Retinal pigment epithelial cell (primary cell): Measurements from ENCODE around the gene XKR7.

Source experiments
- DNase-seq: peaks from one replicate; pipeline ENCODE4 v3.0.0-alpha.2; 2010; ENCODE audit warnings: low read depth
- H3K4me3 ChIP-seq: 2 replicates; pipeline ENCODE4 v1.5.1; 2011; ENCODE audit warnings: mild to moderate bottlenecking, low read length, control low read depth, moderate library complexity
- TF ChIP-seq, protein P1 (sequence below): conservative IDR thresholded peaks from 2 replicates; pipeline ENCODE4 v1.5.1; 2011; ENCODE audit warnings: low read depth, low read length, control low read depth, inconsistent platforms

The XKR7 gene

DNA sequence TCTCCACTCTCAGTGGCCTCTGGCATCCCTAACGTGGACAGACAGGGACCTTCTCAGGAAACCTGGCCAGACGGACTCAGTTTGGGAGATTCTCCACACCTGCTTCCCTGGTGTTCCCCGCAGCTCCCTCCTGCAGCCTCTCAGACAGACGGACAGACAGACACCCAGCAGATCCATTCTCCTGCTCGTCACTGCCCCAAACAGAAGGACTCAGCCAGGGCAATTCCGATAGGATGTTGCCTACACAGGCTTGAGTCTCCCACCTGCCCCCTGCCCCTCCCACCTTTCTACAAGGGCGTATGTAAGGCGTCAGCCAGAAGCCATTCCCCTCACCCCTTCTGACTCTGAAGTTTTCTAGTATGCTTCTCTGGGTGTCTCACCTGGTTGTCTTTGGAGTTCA, 42.7 kb downstream of the XKR7 start:
- no peak overlapping the region for H3K4me3 ChIP-seq
- DNase-seq: no peak
- TF ChIP-seq, protein P1, sequence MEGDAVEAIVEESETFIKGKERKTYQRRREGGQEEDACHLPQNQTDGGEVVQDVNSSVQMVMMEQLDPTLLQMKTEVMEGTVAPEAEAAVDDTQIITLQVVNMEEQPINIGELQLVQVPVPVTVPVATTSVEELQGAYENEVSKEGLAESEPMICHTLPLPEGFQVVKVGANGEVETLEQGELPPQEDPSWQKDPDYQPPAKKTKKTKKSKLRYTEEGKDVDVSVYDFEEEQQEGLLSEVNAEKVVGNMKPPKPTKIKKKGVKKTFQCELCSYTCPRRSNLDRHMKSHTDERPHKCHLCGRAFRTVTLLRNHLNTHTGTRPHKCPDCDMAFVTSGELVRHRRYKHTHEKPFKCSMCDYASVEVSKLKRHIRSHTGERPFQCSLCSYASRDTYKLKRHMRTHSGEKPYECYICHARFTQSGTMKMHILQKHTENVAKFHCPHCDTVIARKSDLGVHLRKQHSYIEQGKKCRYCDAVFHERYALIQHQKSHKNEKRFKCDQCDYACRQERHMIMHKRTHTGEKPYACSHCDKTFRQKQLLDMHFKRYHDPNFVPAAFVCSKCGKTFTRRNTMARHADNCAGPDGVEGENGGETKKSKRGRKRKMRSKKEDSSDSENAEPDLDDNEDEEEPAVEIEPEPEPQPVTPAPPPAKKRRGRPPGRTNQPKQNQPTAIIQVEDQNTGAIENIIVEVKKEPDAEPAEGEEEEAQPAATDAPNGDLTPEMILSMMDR: no peak

DNA sequence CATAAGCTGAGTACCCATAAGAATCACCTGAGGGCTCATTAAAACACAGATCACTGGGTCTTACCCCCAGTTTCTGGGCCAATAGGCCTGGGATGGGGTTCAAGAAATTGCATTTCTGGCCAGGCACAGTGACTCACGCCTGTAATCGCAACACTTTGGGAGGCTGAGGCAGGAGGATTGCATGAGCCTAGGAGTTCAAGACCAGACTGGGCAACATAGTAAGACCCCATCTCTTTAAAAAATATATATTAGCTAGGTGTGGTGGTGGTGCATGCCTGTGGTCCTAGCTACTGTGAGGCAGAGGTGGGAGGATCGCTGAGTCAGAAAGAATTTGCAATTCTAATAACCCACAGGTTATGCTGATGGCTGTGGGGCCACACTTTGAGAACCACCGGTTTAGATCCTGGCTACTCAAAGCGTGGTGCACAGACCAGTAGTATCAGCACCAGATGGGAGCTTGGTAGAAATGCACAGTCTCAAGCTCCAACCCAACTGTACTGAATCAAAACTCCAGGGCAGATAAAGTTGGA, 44.3 kb downstream of the XKR7 start:
- no peak overlapping the region for H3K4me3 ChIP-seq
- TF ChIP-seq, protein P1: no peak
- no peak for DNase-seq

DNA sequence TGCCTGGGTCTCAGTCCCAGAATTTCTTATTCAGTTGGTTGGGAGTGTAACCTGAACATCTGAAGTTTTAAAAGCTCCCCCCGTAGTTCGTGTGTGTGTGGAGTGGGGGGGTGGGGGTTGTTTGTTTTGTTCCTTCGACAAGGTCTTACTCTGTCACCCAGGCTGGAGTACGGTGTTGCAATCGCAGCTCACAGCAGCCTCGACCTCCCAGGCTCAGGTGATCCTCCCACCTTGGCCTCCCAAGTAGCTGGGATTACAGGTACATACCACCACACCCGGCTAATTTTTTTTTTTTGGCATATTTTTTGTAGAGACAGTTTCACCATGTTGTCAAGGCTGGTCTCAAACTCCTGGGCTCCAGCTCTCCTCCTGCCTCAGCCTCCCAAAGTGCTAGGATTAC, 45.4 kb downstream of the XKR7 start:
- no peak for DNase-seq
- H3K4me3 ChIP-seq: no peak overlapping the region
- TF ChIP-seq, protein P1: no peak

DNA sequence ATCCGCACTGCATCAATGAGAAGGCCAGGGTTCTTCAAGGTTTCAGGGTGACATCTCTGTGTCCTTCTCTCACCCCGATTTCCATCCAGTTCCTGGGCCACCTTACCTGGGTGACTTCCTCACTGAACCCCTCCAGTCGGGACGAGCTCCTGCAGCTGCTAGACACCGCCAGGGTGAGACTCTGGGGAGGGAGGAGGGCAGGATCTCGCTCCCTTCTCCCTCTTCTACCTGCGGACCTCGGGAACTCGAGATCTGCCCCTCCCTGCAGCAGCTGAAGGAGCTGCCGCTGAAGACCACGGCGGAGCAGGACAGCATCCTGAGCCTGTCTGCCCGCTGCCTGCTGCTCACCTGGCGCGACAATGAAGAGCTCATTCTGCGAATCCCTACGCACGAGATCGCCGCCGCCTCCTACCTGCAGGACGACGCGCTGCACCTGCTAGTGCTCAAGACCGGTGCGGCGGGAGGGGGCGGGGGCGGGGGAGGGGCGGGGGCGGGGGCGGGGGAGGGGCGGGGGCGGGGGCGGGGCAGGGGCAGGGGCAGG, 49.8 kb downstream of the XKR7 start:
- no peak overlapping the region for H3K4me3 ChIP-seq
- no peak for DNase-seq
- TF ChIP-seq, protein P1: no peak

DNA sequence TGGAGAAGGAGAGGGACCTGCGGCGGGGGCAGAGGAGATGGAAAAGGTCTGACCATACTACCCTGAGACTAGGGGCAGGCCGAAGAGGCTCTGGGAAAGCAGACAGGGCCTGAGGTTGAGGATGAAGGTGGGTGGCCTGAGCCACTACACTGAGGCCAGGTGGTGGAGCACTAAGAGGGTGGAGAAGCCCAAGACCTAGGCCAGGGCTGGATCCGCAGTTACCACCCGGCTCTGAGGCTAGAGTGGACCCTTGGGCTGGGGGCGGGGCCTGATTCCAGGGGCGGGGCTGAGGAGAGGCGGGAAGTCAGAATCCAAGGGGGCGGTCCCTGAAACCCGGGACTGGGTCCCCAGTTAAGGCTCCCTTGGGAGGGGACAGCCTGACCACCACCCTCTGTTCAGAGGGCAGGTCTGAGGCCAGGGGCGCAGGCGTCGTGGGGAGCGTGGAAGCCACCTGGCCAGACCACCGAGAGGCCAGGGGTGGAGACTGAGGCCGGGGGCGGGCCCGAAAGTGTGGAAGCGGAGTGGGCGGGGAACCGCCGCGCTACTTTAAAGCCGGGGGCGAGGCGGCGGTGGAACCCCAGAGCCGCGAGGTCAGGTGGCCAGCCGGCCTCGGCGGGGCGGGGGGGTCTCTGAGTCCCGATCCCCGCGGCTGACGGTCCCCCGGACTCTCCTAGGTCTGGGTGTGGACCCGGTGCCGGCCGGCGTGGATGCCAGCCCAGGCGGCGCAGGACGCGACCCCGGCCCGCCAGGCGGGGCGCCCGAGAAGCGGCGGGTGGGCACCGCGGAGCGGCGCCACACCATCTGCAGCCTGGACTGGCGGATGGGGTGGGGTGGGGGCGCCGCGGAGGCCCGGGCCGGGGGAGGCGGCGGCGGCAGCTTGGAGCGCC, 50.6 kb downstream of the XKR7 start:
- H3K4me3 ChIP-seq: peak overlapping the region; percentile 43
- no peak for DNase-seq
- TF ChIP-seq, protein P1: no peak

DNA sequence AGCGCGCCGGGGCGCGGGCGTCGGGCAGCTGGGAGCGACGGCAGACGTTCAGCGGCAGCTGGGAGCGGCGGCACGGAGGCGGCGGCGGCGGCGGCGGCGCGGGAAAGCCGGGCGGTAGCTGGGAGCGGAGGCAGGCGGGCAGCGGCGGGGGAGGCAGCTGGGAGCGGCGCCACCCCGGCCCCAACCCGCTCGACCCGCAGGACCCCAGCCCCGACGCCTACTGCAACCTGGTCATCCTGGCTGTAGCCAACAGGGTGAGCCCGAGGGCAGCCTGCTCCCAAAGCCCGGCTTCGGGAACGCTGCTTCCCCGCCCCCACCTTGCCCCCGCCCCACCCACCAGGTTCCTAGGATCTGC, 51.2 kb downstream of the XKR7 start:
- no peak for DNase-seq
- TF ChIP-seq, protein P1: no peak
- H3K4me3 ChIP-seq: no peak overlapping the region
